Colonic mucosa (tissue), 4 donors: ENCODE data around the gene DCPS. TPM values are rescaled to one million over a fixed set of nuclear protein-coding genes. Genes with fewer than 3 reads are reported as not detected.

Experiments used
- DNase-seq: peaks from one replicate; pipeline ENCODE4 v3.0.0-alpha.2; 2020
- H3K27ac ChIP-seq: fragments of 200-600 bp; one replicate; pipeline ENCODE4 v1.8.0; 2021
- H3K27me3 ChIP-seq: fragments of 200-600 bp; one replicate; pipeline ENCODE4 v1.8.0; 2021
- H3K36me3 ChIP-seq: fragments of 200-600 bp; one replicate; pipeline ENCODE4 v1.8.0; 2021
- H3K4me1 ChIP-seq: fragments of 200-600 bp; one replicate; pipeline ENCODE4 v1.8.0; 2021; ENCODE audit warnings: mild to moderate bottlenecking
- H3K4me3 ChIP-seq: fragments of 200-600 bp; one replicate; pipeline ENCODE4 v1.8.0; 2021
- H3K9ac ChIP-seq, 2 donors: one replicate each; pipeline ENCODE4 v1.7.0; 2013; ENCODE audit warnings: control low read depth in 2 of 2, low read depth in 2 of 2, low read length in 2 of 2
- H3K9me3 ChIP-seq: fragments of 200-600 bp; one replicate; pipeline ENCODE4 v1.8.0; 2021
- CTCF ChIP-seq: fragments of 200-600 bp; IDR thresholded peaks from one replicate; pipeline ENCODE4 v1.8.0; 2022; ENCODE audit warnings: antibody characterized with exemption, mild to moderate bottlenecking
- intact Hi-C: fragments of 100-400 bp; cut with DNase I; formaldehyde crosslinking; loops from one replicate; pipeline ENCODE4 v1.14.1; 2022
- total RNA-seq, 2 donors: library from RNA; stranded (reverse); fragmentation: NEBNext Ultra II Directional in 1 of 2; extraction: Animal tissue kit (Norgen Biotek cat#: 25700) in 1 of 2; gene quantifications; one replicate each; pipeline ENCODE4 v1.2.1, GENCODE V29; 2021
- donor health status: healthy.
- donor health status: DM: no; HTN: no; CAD: no.
- donor health status: DM: no; HTN: no; CAD: no.

DCPS gene
- total RNA-seq, 2 donors from 2014 or later, result 17.2 to 31.1 TPM

- DNase-seq, result peak; percentile 67
- intact Hi-C loops, result no loop called here
- H3K27me3 ChIP-seq, result no peaks in the 10 kb centered on the region
- H3K36me3 ChIP-seq, result no peaks in the 10 kb centered on the region
- peaks cover 7% of the 10 kb centered on the region for H3K4me1 ChIP-seq
- TF ChIP-seq CTCF, result no peak
- H3K9ac ChIP-seq, result no peak overlapping the region
- no peaks in the 10 kb centered on the region for H3K9me3 ChIP-seq
- no peak overlapping the region for H3K4me3 ChIP-seq
- no peak overlapping the region for H3K27ac ChIP-seq
Measured at GRCh38 chr11:126284829-126285228, 19.0 kb upstream of the DCPS start.

GRCh38 chr11:126288237-126288636 is 15.6 kb upstream of the DCPS start:
- Histone ChIP-seq H3K27ac (no peak overlapping the region), H3K36me3 (peaks cover 5% of the 10 kb centered on the region), H3K9me3 (no peaks in the 10 kb centered on the region), H3K27me3 (no peaks in the 10 kb centered on the region), H3K4me1 (peaks cover 7% of the 10 kb centered on the region), H3K4me3 (no peak overlapping the region), H3K9ac (no peak overlapping the region)
- TF ChIP-seq CTCF, result no peak
- DNase-seq, result no peak
- intact Hi-C loops, result no loop called here

GRCh38 chr11:126290887-126291286 is 13.0 kb upstream of the DCPS start:
- DNase-seq, result no peak
- Histone ChIP-seq H3K4me1 (no peaks in the 10 kb centered on the region), H3K27ac (no peak overlapping the region), H3K27me3 (no peaks in the 10 kb centered on the region), H3K36me3 (peaks cover 5% of the 10 kb centered on the region), H3K9me3 (no peaks in the 10 kb centered on the region), H3K4me3 (no peak overlapping the region), H3K9ac (no peak overlapping the region)
- no peak for TF ChIP-seq CTCF
- intact Hi-C loops, result no loop called here

GRCh38 chr11:126293726-126294125 is 10.1 kb upstream of the DCPS start:
- no peak overlapping the region for H3K27ac ChIP-seq
- no peak for DNase-seq
- peaks cover 5% of the 10 kb centered on the region for H3K36me3 ChIP-seq
- TF ChIP-seq CTCF, result no peak
- H3K4me3 ChIP-seq, result no peak overlapping the region
- intact Hi-C loops, result no loop called here
- no peak overlapping the region for H3K9ac ChIP-seq
- H3K4me1 ChIP-seq, result no peaks in the 10 kb centered on the region
- no peaks in the 10 kb centered on the region for H3K27me3 ChIP-seq
- H3K9me3 ChIP-seq, result no peaks in the 10 kb centered on the region

- no peak for DNase-seq
- intact Hi-C loops, result no loop called here
Measured at GRCh38 chr11:126297004-126297403, 6.9 kb upstream of the DCPS start.

More at GRCh38 chr11:126297004-126297403, 6.9 kb upstream of the DCPS start:
- Histone ChIP-seq H3K27me3 (no peaks in the 10 kb centered on the region), H3K4me3 (no peak overlapping the region), H3K9me3 (no peaks in the 10 kb centered on the region), H3K27ac (no peak overlapping the region), H3K4me1 (no peaks in the 10 kb centered on the region), H3K9ac (no peak overlapping the region), H3K36me3 (peaks cover 5% of the 10 kb centered on the region)
- no peak for TF ChIP-seq CTCF
